HepG2 (cell line): ENCODE data around the gene NRP1. TPM values are rescaled to one million over a fixed set of nuclear protein-coding genes. Genes with fewer than 3 reads are reported as not detected.

Experiments
- ATAC-seq: fragments of 200-7000 bp; cut with Tn5 transposase; 3 replicates; pipeline ENCODE4 v1.9.1; 2020; ENCODE audit warnings: mild to moderate bottlenecking, moderate library complexity
- BruUV-seq: library from RNA; stranded (reverse); fragments of 400-500 nt; replicated peaks from 2 replicates; lab custom pipeline; 2021; lab: Mats Ljungman, UMichigan
- CTCF ChIA-PET: fragments of 300-600 bp; formaldehyde crosslinking; extraction: SDS; loops from one replicate; lab custom pipeline; 2021; ENCODE audit warnings: low total read pairs, inconsistent platforms, low intra/inter-chr PET ratio; lab: Yijun Ruan, JAX
- POLR2A ChIA-PET: fragments of 350-600 bp; sonication (Branson Sonifier 250); formaldehyde crosslinking; loops from one replicate; lab custom pipeline; 2020; ENCODE audit warnings: antibody characterized with exemption, inconsistent platforms; lab: Yijun Ruan, JAX
- DNase-seq: peaks from one replicate; pipeline ENCODE4 v3.0.0-alpha.2; 2015; ENCODE audit warnings: low spot score
- FAIRE-seq: peaks from 3 replicates; lab custom pipeline; 2011; peaks lifted over from hg19 to GRCh38; lab: Jason Lieb, UNC
- H2AFZ ChIP-seq: one replicate; pipeline ENCODE4 v1.6.1; 2011; ENCODE audit warnings: low read length, inconsistent platforms
- H3K27ac ChIP-seq: fragments of 300-600 bp; 3 replicates; pipeline ENCODE4 v1.8.0; 2011; ENCODE audit warnings: mixed run types, mild to moderate bottlenecking, mixed read lengths, low read length, inconsistent platforms; ENCODE audit not compliant: insufficient read depth; ENCODE audit errors: extremely low read length
- H3K27me3 ChIP-seq, 2 experiments: fragments of 200-600 bp in 1 of 2; 2 replicates in 1 of 2; 3 replicates in 1 of 2; pipeline versions ENCODE4 v1.6.0 to v1.8.0; 2011; ENCODE audit warnings: low read length in 2 of 2, mild to moderate bottlenecking in 2 of 2, moderate library complexity in 2 of 2, inconsistent platforms in 1 of 2; ENCODE audit not compliant: insufficient read depth in 2 of 2, control insufficient read depth in 1 of 2
- H3K36me3 ChIP-seq, 2 experiments: fragments of 200-600 bp in 1 of 2; replicated peaks in 1 of 2; 2 replicates in 1 of 2; 3 replicates in 1 of 2; pipeline versions ENCODE4 v1.5.1 to v1.8.0; 2011; ENCODE audit warnings: low read length in 2 of 2, inconsistent platforms in 1 of 2; ENCODE audit not compliant: insufficient read depth in 2 of 2, control insufficient read depth in 1 of 2
- H3K4me1 ChIP-seq: 2 replicates; pipeline ENCODE4 v1.5.1; 2012; ENCODE audit warnings: low read length, inconsistent platforms; ENCODE audit not compliant: insufficient read depth
- H3K4me2 ChIP-seq: 2 replicates; pipeline ENCODE4 v1.6.0; 2011; ENCODE audit warnings: low read depth, low read length, inconsistent platforms
- H3K4me3 ChIP-seq, 3 experiments: fragments of 200-600 bp in 1 of 3; sonication (generic), shearing (Covaris generic) in 1 of 3; replicated peaks in 1 of 3; 2 replicates each; pipeline ENCODE4 v1.5.1; 2011 to 2016; ENCODE audit warnings: low read length in 3 of 3, inconsistent platforms in 2 of 3, low read depth in 2 of 3, mild to moderate bottlenecking in 2 of 3, control low read depth in 1 of 3, mixed read lengths in 1 of 3; ENCODE audit not compliant: insufficient read depth in 1 of 3
- H3K79me2 ChIP-seq: one replicate; pipeline ENCODE4 v1.6.1; 2011; ENCODE audit warnings: low read length, inconsistent platforms; ENCODE audit not compliant: insufficient read depth
- H3K9ac ChIP-seq: 2 replicates; pipeline ENCODE4 v1.6.0; 2011; ENCODE audit warnings: mild to moderate bottlenecking, low read depth, low read length, inconsistent platforms; ENCODE audit not compliant: insufficient read depth
- H3K9me3 ChIP-seq: 2 replicates; pipeline ENCODE4 v1.5.1; 2012; ENCODE audit warnings: mild to moderate bottlenecking, low read length
- H4K20me1 ChIP-seq: 2 replicates; pipeline ENCODE4 v1.6.0; 2011; ENCODE audit warnings: inconsistent platforms, mild to moderate bottlenecking, low read length, moderate library complexity; ENCODE audit not compliant: insufficient read depth
- GABPA ChIP-seq, 2 experiments: IDR thresholded peaks; 2 replicates each; pipeline ENCODE4 v1.6.1; 2011 to 2016; ENCODE audit warnings: low read depth in 2 of 2, low read length in 1 of 2, missing biosample characterization in 1 of 2, missing genetic modification characterization in 1 of 2
- GTF2F1 ChIP-seq: fragments of 150-350 bp; IDR thresholded peaks from 2 replicates; pipeline ENCODE4 v1.6.1; 2014; ENCODE audit warnings: low read length
- IRX3 ChIP-seq: sonication (generic); formaldehyde crosslinking; IDR thresholded peaks from 2 replicates; pipeline ENCODE4 v1.8.1; 2023; ENCODE audit warnings: mild to moderate bottlenecking, low read depth, missing genetic modification reagents, borderline replicate concordance
- MIXL1 ChIP-seq: IDR thresholded peaks from 2 replicates; pipeline ENCODE4 v1.6.1; 2016
- MXD4 ChIP-seq: IDR thresholded peaks from 2 replicates; pipeline ENCODE4 v1.6.1; 2016; ENCODE audit warnings: mild to moderate bottlenecking, missing biosample characterization, missing genetic modification reagents
- RARG ChIP-seq: sonication (generic); formaldehyde crosslinking; IDR thresholded peaks from 2 replicates; pipeline ENCODE4 v1.4.0; 2020; ENCODE audit warnings: low read depth, mild to moderate bottlenecking, missing genetic modification reagents
- RBM39 ChIP-seq: fragments of 200-400 bp; formaldehyde crosslinking; IDR thresholded peaks from one replicate; pipeline ENCODE4 v1.6.1; 2018; ENCODE audit warnings: antibody characterized with exemption, mild to moderate bottlenecking, low read depth, low read length; ENCODE audit not compliant: poor library complexity, severe bottlenecking
- RFX5 ChIP-seq: IDR thresholded peaks from 2 replicates; pipeline ENCODE4 v1.6.1; 2011; ENCODE audit warnings: low read depth, low read length, improper control_type of control experiment
- RFXAP ChIP-seq: sonication (generic); formaldehyde crosslinking; IDR thresholded peaks from 2 replicates; pipeline ENCODE4 v1.4.0; 2020; ENCODE audit warnings: missing genetic modification reagents, borderline replicate concordance
- YY1 ChIP-seq: IDR thresholded peaks from 2 replicates; pipeline ENCODE4 v1.6.1; 2011; ENCODE audit warnings: low read length, low read depth, moderate library complexity, mild to moderate bottlenecking; ENCODE audit not compliant: insufficient read depth, insufficient replicate concordance
- ZNF17 ChIP-seq: sonication (generic); formaldehyde crosslinking; IDR thresholded peaks from 2 replicates; pipeline ENCODE4 v1.5.0; 2020; ENCODE audit warnings: mild to moderate bottlenecking, missing genetic modification reagents
- ZNF354B ChIP-seq: sonication (generic); formaldehyde crosslinking; IDR thresholded peaks from 2 replicates; pipeline ENCODE4 v1.8.0; 2022; ENCODE audit warnings: mild to moderate bottlenecking, missing genetic modification reagents
- ZNF607 ChIP-seq: sonication (generic); formaldehyde crosslinking; IDR thresholded peaks from 2 replicates; pipeline ENCODE4 v1.5.1; 2020; ENCODE audit warnings: missing genetic modification reagents, mild to moderate bottlenecking, borderline replicate concordance
- ZNF781 ChIP-seq: sonication (generic); formaldehyde crosslinking; IDR thresholded peaks from 2 replicates; pipeline ENCODE4 v1.5.1; 2020; ENCODE audit warnings: borderline replicate concordance, mild to moderate bottlenecking, missing genetic modification reagents; ENCODE audit errors: not compliant biosample characterization
- WGBS: methylation state at CpG from one replicate; pipeline ENCODE4 v1.1.6; 2017; ENCODE audit warnings: low lambda C conversion rate; 5-methylcytosine and 5-hydroxymethylcytosine counted together
- in situ Hi-C: cut with HindIII; loops from 2 replicates; pipeline ENCODE4 v1.10.0; 2017; ENCODE audit warnings: low pct_unique_long_range_greater_than_20kb; ENCODE audit not compliant: extremely low pct_ligation_motif_present
- intact Hi-C: fragments of 100-400 bp; cut with micrococcal nuclease; formaldehyde crosslinking; loops from one replicate; pipeline ENCODE4 v1.10.0; 2022; ENCODE audit not compliant: unreplicated experiment
- polyA plus RNA-seq, 8 experiments: library from polyadenylated mRNA; depleted of rRNA in 3 of 8; stranded (reverse) in 7 of 8; unstranded in 1 of 8; fragments of >200 nt; fragmentation: Illumina TruSeq in 4 of 8; extraction: Trizol in 4 of 8; gene quantifications; 2 replicates each; pipeline versions ENCODE4 v1.2.1 to v1.2.3, GENCODE V29; 2011 to 2016; ENCODE audit warnings: low read depth in 4 of 8, missing spikeins in 1 of 8, mixed read lengths in 1 of 8; ENCODE audit not compliant: insufficient read depth in 1 of 8
- total RNA-seq, 5 experiments: library from RNA; depleted of rRNA; stranded (reverse); fragments of >200 nt; fragmentation: Illumina TruSeq; extraction: Trizol; gene quantifications; 2 replicates each; pipeline ENCODE4 v1.2.3, GENCODE V29; 2016; ENCODE audit warnings: low read depth in 1 of 5
- TF ChIP-seq, protein P1 (sequence below): sonication (generic); formaldehyde crosslinking; IDR thresholded peaks from 2 replicates; pipeline ENCODE4 v1.9.0; 2021; ENCODE audit warnings: missing genetic modification reagents, mild to moderate bottlenecking, borderline replicate concordance
- TF ChIP-seq, protein P2 (sequence below): sonication (generic); formaldehyde crosslinking; IDR thresholded peaks from 2 replicates; pipeline ENCODE4 v1.9.0; 2022; ENCODE audit warnings: missing genetic modification reagents, mild to moderate bottlenecking, borderline replicate concordance
- TF ChIP-seq, protein P3 (sequence below): sonication (generic); formaldehyde crosslinking; IDR thresholded peaks from 2 replicates; pipeline ENCODE4 v1.8.1; 2022; ENCODE audit warnings: low read depth, mild to moderate bottlenecking, missing genetic modification reagents

Gene NRP1
- total and polyA plus RNA-seq, 2 of the 13 experiments (the other 11 are each of a cell fraction or from before 2014, with no cell fraction given) = 5.3 to 5.8 TPM

DNA sequence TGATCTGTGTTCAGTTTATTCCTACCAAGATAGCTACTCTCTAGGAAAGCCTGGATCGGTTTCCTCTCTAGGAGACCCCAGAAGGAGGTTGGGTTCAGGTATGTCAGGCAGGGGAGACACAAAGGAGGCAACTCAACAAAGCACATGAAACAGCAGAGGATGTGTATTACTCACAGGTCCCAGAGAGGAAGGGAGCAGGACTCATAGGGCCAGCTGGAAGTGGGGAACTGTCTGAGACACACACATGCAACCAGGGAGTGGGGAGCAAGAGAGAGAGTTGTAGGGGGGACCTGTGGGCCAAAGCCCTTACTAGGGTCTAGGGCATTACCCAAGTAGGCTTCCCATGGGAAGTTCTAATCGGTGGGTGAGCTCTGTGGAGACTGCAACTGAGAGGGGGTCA is 10.2 kb upstream of the NRP1 start (continued):
- TF ChIP-seq RFXAP (CRISPR knock-in tag) = no peak
- no peak for TF ChIP-seq RFX5
- no peak for TF ChIP-seq GTF2F1
- no peak for TF ChIP-seq ZNF781 (CRISPR knock-in tag)
- TF ChIP-seq MIXL1 = no peak
- TF ChIP-seq ZNF607 (CRISPR knock-in tag) = no peak
- no peak for TF ChIP-seq ZNF354B (CRISPR knock-in tag)
- TF ChIP-seq, all 625 proteins: peak for 0

DNA sequence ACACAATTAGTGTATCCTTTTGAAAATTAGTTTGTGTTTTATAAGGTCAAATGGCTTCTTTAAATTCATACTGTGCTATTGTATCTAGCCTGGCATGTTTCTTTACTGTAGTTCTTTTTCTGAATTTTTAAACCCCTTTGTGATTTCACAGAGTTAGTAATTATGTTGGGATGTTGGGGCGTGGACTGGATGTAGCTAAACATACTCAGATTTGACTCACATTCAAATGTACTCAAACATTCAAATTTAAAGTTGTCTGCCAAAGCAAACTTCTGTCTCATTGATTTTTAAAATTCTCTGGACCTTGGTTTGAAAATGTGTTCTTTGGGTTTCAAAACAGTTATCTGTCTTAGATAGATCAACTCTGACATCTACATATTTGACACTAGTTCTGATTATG is 7.2 kb upstream of the NRP1 start:
- no peak for DNase-seq
- Histone ChIP-seq H3K9me3 (no peaks in the 10 kb centered on the region), H3K36me3 (no peaks in the 10 kb centered on the region), H3K4me1 (peaks cover 10% of the 10 kb centered on the region), H3K27ac (no peak overlapping the region), H4K20me1 (no peaks in the 10 kb centered on the region), H3K79me2 (no peaks in the 10 kb centered on the region), H3K27me3 (peaks cover 0 to 30% of the 10 kb centered on the region in 2 experiments; a peak in 3 of 5 replicates), H3K9ac (no peak overlapping the region), H3K4me2 (no peak overlapping the region), H2AFZ (no peak overlapping the region), H3K4me3 (no peak overlapping the region)
- POLR2A ChIA-PET = no interaction called here
- intact Hi-C loops = no loop called here
- in situ Hi-C loops = loop anchor here (25.0 kb wide), 1 partner anchor 1296 kb away; no protein-coding TSS in a partner anchor
- no TSS peak for BruUV-seq
- 36% methylated on average over 1 of the region's 1 CpG for WGBS
- no peak for ATAC-seq
- CTCF ChIA-PET = no interaction called here
- no peak for FAIRE-seq
- TF ChIP-seq, protein P1, sequence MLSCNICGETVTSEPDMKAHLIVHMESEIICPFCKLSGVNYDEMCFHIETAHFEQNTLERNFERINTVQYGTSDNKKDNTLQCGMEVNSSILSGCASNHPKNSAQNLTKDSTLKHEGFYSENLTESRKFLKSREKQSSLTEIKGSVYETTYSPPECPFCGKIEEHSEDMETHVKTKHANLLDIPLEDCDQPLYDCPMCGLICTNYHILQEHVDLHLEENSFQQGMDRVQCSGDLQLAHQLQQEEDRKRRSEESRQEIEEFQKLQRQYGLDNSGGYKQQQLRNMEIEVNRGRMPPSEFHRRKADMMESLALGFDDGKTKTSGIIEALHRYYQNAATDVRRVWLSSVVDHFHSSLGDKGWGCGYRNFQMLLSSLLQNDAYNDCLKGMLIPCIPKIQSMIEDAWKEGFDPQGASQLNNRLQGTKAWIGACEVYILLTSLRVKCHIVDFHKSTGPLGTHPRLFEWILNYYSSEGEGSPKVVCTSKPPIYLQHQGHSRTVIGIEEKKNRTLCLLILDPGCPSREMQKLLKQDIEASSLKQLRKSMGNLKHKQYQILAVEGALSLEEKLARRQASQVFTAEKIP (CRISPR knock-in tag) = no peak
- TF ChIP-seq GABPA (IDR thresholded peaks at IDR 0.05; ENCODE audit: low read depth, low read length) (no peak), GABPA (CRISPR knock-in tag; IDR thresholded peaks at IDR 0.05; ENCODE audit: low read depth) (no peak), RBM39 (no peak), RARG (CRISPR knock-in tag) (no peak), IRX3 (CRISPR knock-in tag) (no peak), ZNF17 (CRISPR knock-in tag) (no peak), YY1 (no peak), MXD4 (CRISPR knock-in tag) (no peak)
- TF ChIP-seq, protein P2, sequence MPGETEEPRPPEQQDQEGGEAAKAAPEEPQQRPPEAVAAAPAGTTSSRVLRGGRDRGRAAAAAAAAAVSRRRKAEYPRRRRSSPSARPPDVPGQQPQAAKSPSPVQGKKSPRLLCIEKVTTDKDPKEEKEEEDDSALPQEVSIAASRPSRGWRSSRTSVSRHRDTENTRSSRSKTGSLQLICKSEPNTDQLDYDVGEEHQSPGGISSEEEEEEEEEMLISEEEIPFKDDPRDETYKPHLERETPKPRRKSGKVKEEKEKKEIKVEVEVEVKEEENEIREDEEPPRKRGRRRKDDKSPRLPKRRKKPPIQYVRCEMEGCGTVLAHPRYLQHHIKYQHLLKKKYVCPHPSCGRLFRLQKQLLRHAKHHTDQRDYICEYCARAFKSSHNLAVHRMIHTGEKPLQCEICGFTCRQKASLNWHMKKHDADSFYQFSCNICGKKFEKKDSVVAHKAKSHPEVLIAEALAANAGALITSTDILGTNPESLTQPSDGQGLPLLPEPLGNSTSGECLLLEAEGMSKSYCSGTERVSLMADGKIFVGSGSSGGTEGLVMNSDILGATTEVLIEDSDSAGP (CRISPR knock-in tag) = no peak
- TF ChIP-seq, protein P3, sequence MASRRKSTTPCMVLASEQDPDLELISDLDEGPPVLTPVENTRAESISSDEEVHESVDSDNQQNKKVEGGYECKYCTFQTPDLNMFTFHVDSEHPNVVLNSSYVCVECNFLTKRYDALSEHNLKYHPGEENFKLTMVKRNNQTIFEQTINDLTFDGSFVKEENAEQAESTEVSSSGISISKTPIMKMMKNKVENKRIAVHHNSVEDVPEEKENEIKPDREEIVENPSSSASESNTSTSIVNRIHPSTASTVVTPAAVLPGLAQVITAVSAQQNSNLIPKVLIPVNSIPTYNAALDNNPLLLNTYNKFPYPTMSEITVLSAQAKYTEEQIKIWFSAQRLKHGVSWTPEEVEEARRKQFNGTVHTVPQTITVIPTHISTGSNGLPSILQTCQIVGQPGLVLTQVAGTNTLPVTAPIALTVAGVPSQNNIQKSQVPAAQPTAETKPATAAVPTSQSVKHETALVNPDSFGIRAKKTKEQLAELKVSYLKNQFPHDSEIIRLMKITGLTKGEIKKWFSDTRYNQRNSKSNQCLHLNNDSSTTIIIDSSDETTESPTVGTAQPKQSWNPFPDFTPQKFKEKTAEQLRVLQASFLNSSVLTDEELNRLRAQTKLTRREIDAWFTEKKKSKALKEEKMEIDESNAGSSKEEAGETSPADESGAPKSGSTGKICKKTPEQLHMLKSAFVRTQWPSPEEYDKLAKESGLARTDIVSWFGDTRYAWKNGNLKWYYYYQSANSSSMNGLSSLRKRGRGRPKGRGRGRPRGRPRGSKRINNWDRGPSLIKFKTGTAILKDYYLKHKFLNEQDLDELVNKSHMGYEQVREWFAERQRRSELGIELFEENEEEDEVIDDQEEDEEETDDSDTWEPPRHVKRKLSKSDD (CRISPR knock-in tag) = no peak
